Keratinocyte (primary cell): ENCODE data around the gene RAB11FIP4. TPM values are rescaled to one million over a fixed set of nuclear protein-coding genes. Genes with fewer than 3 reads are reported as not detected.

ENCODE experiments used
- DNase-seq: peaks from one replicate; pipeline ENCODE4 v3.0.0-alpha.2; 2011; ENCODE audit warnings: low read depth, missing footprints, low spot score
- FAIRE-seq: peaks from 2 replicates; lab custom pipeline; 2011; peaks lifted over from hg19 to GRCh38; lab: Jason Lieb, UNC
- H2AFZ ChIP-seq: 2 replicates; pipeline ENCODE4 v1.6.0; 2012; ENCODE audit warnings: low read length, control low read depth, inconsistent platforms; ENCODE audit not compliant: control insufficient read depth
- H3K27ac ChIP-seq: 2 replicates; pipeline ENCODE4 v1.5.1; 2011; ENCODE audit warnings: low read length; ENCODE audit not compliant: control insufficient read depth, insufficient read depth
- H3K27me3 ChIP-seq: 3 replicates; pipeline ENCODE4 v1.6.0; 2011; ENCODE audit warnings: low read length; ENCODE audit not compliant: control insufficient read depth, insufficient read depth; ENCODE audit errors: extremely low read depth
- H3K36me3 ChIP-seq, 2 experiments: 2 replicates in 1 of 2; 3 replicates in 1 of 2; pipeline ENCODE4 v1.5.1; 2011; ENCODE audit warnings: low read length in 2 of 2, mild to moderate bottlenecking in 1 of 2; ENCODE audit not compliant: control insufficient read depth in 2 of 2, insufficient read depth in 2 of 2; ENCODE audit errors: extremely low read depth in 1 of 2
- H3K4me1 ChIP-seq: 3 replicates; pipeline ENCODE4 v1.5.1; 2011; ENCODE audit warnings: low read length; ENCODE audit not compliant: control insufficient read depth, insufficient read depth; ENCODE audit errors: extremely low read depth
- H3K4me2 ChIP-seq: 3 replicates; pipeline ENCODE4 v1.6.0; 2011; ENCODE audit warnings: low read depth, low read length; ENCODE audit not compliant: control insufficient read depth, insufficient read depth; ENCODE audit errors: extremely low read depth
- H3K4me3 ChIP-seq, 3 experiments: fragments of 200-600 bp in 1 of 3; sonication (generic) in 1 of 3; 2 replicates in 2 of 3; 3 replicates in 1 of 3; pipeline ENCODE4 v1.5.1; 2011 to 2016; ENCODE audit warnings: low read length in 3 of 3, mild to moderate bottlenecking in 3 of 3, control low read depth in 2 of 3, inconsistent platforms in 1 of 3, low read depth in 1 of 3, mixed read lengths in 1 of 3, mixed run types in 1 of 3, moderate library complexity in 1 of 3; ENCODE audit not compliant: control insufficient read depth in 2 of 3, insufficient read depth in 2 of 3; ENCODE audit errors: extremely low read depth in 1 of 3
- H3K79me2 ChIP-seq: 2 replicates; pipeline ENCODE4 v1.6.0; 2012; ENCODE audit warnings: low read length; ENCODE audit not compliant: control insufficient read depth, insufficient read depth
- H3K9ac ChIP-seq: 3 replicates; pipeline ENCODE4 v1.6.0; 2011; ENCODE audit warnings: low read length; ENCODE audit not compliant: control insufficient read depth, insufficient read depth; ENCODE audit errors: extremely low read depth
- H3K9me1 ChIP-seq: 3 replicates; pipeline ENCODE4 v1.6.0; 2011; ENCODE audit warnings: low read length; ENCODE audit not compliant: control insufficient read depth, insufficient read depth; ENCODE audit errors: extremely low read depth
- H3K9me3 ChIP-seq: 2 replicates; pipeline ENCODE4 v1.5.1; 2012; ENCODE audit warnings: low read depth, low read length; ENCODE audit not compliant: control insufficient read depth
- H4K20me1 ChIP-seq: 3 replicates; pipeline ENCODE4 v1.6.0; 2011; ENCODE audit warnings: low read length; ENCODE audit not compliant: control insufficient read depth, insufficient read depth; ENCODE audit errors: extremely low read depth
- CTCF ChIP-seq, 3 experiments: IDR thresholded peaks in 1 of 3; conservative IDR thresholded peaks in 1 of 3; optimal IDR thresholded peaks in 1 of 3; 2 replicates in 2 of 3; 3 replicates in 1 of 3; pipeline versions ENCODE3 to v1.5.1; 2011; ENCODE audit warnings: low read length in 3 of 3, mild to moderate bottlenecking in 3 of 3, moderate library complexity in 2 of 3, control low read depth in 1 of 3, inconsistent platforms in 1 of 3; ENCODE audit not compliant: insufficient read depth in 2 of 3; ENCODE audit errors: extremely low read depth in 1 of 3
- EZH2 ChIP-seq: IDR thresholded peaks from one replicate; pipeline ENCODE4 v1.6.1; 2012; ENCODE audit warnings: inconsistent platforms, mild to moderate bottlenecking, low read length, moderate library complexity
- dilution Hi-C: fragments of 300-500 bp; cut with MboI; formaldehyde crosslinking; loops from one replicate; pipeline ENCODE4 v1.7.0; 2020; ENCODE audit warnings: low sequenced_read_pairs; ENCODE audit not compliant: extremely low pct_ligation_motif_present
- polyA plus RNA-seq, 5 experiments: library from polyadenylated mRNA; depleted of rRNA in 3 of 5; stranded (reverse) in 3 of 5; stranded (forward) in 1 of 5; unstranded in 1 of 5; fragments of >200 nt; gene quantifications; 1 replicate in 1 of 5; 2 replicates in 3 of 5; 3 replicates in 1 of 5; pipeline versions ENCODE4 v1.2.1 to v1.2.3, GENCODE V29; 2011 to 2012; ENCODE audit warnings: missing spikeins in 2 of 5, low read depth in 1 of 5, low replicate concordance in 1 of 5

RAB11FIP4 gene
- polyA plus RNA-seq, 1 donor (not counting 4 experiments of a cell fraction or from before 2014, with no cell fraction given) = 9.1 TPM

- Histone ChIP-seq H3K4me3 (no peak overlapping the region), H4K20me1 (no peaks in the 10 kb centered on the region), H3K9me3 (no peaks in the 10 kb centered on the region), H3K27me3 (no peaks in the 10 kb centered on the region), H3K4me1 (no peaks in the 10 kb centered on the region), H3K4me2 (no peak overlapping the region), H3K79me2 (no peaks in the 10 kb centered on the region), H3K9ac (no peak overlapping the region), H2AFZ (no peak overlapping the region), H3K27ac (no peak overlapping the region), H3K9me1 (no peaks in the 10 kb centered on the region), H3K36me3 (peaks cover 7 to 9% of the 10 kb centered on the region in 2 experiments)
- FAIRE-seq (no peak), DNase-seq (no peak)
- TF ChIP-seq EZH2 = no peak
- TF ChIP-seq CTCF (optimal IDR thresholded peaks at IDR 0.05 in 1 of 3, IDR thresholded peaks at IDR 0.05 in 1 of 3, conservative IDR thresholded peaks at IDR 0.05 in 1 of 3; ENCODE audit: extremely low read depth in 1 of 3, insufficient read depth in 2 of 3, low read length in 3 of 3) = no peak
- dilution Hi-C loops = no loop called here
Measured at GRCh38 chr17:31349454-31349853, 42.0 kb upstream of the RAB11FIP4 start.

GRCh38 chr17:31355935-31356334 is 35.5 kb upstream of the RAB11FIP4 start:
- no peak overlapping the region for H3K27ac ChIP-seq
- H2AFZ ChIP-seq = no peak overlapping the region
- no peaks in the 10 kb centered on the region for H4K20me1 ChIP-seq
- H3K79me2 ChIP-seq = no peaks in the 10 kb centered on the region
- FAIRE-seq (no peak), DNase-seq (no peak)
- H3K4me3 ChIP-seq = no peak overlapping the region
- no peaks in the 10 kb centered on the region for H3K9me3 ChIP-seq
- H3K9me1 ChIP-seq = no peaks in the 10 kb centered on the region
- H3K4me1 ChIP-seq = no peaks in the 10 kb centered on the region
- no peaks in the 10 kb centered on the region for H3K27me3 ChIP-seq
- dilution Hi-C loops = no loop called here
- H3K4me2 ChIP-seq = no peak overlapping the region
- H3K9ac ChIP-seq = no peak overlapping the region
- TF ChIP-seq EZH2 (no peak), CTCF (optimal IDR thresholded peaks at IDR 0.05 in 1 of 3, IDR thresholded peaks at IDR 0.05 in 1 of 3, conservative IDR thresholded peaks at IDR 0.05 in 1 of 3; ENCODE audit: extremely low read depth in 1 of 3, insufficient read depth in 2 of 3, low read length in 3 of 3) (no peak)
- H3K36me3 ChIP-seq = peaks cover 12 to 30% of the 10 kb centered on the region in 2 experiments
